Stomach (tissue), 4 donors: ENCODE data around the gene TRABD2B.

Experiments
- EP300 ChIP-seq: sonication (generic); formaldehyde crosslinking; IDR thresholded peaks from one replicate; pipeline ENCODE4 v1.6.1; 2017; ENCODE audit warnings: antibody characterized with exemption
- POLR2A ChIP-seq, 4 donors: fragments of 450-650 bp; IDR thresholded peaks; one replicate each; pipeline ENCODE4 v1.6.1; 2016; ENCODE audit warnings: antibody characterized with exemption in 4 of 4, control low read depth in 2 of 4, mild to moderate bottlenecking in 1 of 4, moderate library complexity in 1 of 4
- POLR2AphosphoS5 ChIP-seq, 3 donors: sonication (generic); formaldehyde crosslinking; IDR thresholded peaks; one replicate each; pipeline ENCODE4 v1.6.1; 2016; ENCODE audit warnings: antibody characterized with exemption in 3 of 3
- TF ChIP-seq, protein P1 (sequence below), 7 experiments: fragments of 450-650 bp in 4 of 7; fragments of 200-600 bp in 3 of 7; sonication (generic) in 3 of 7; IDR thresholded peaks; one replicate each; pipeline ENCODE4 v1.5.1; 2016 to 2019; ENCODE audit warnings: antibody characterized with exemption in 7 of 7, control low read depth in 2 of 7, mild to moderate bottlenecking in 1 of 7

- TF ChIP-seq POLR2A (IDR thresholded peaks at IDR 0.05): no peak
- TF ChIP-seq, protein P1, sequence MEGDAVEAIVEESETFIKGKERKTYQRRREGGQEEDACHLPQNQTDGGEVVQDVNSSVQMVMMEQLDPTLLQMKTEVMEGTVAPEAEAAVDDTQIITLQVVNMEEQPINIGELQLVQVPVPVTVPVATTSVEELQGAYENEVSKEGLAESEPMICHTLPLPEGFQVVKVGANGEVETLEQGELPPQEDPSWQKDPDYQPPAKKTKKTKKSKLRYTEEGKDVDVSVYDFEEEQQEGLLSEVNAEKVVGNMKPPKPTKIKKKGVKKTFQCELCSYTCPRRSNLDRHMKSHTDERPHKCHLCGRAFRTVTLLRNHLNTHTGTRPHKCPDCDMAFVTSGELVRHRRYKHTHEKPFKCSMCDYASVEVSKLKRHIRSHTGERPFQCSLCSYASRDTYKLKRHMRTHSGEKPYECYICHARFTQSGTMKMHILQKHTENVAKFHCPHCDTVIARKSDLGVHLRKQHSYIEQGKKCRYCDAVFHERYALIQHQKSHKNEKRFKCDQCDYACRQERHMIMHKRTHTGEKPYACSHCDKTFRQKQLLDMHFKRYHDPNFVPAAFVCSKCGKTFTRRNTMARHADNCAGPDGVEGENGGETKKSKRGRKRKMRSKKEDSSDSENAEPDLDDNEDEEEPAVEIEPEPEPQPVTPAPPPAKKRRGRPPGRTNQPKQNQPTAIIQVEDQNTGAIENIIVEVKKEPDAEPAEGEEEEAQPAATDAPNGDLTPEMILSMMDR (IDR thresholded peaks at IDR 0.05): no peak
- peak in 1 of 3 donors; percentile 4 for TF ChIP-seq POLR2AphosphoS5 (IDR thresholded peaks at IDR 0.05)
- TF ChIP-seq EP300: no peak
These were observed 4.3 kb downstream of the TRABD2B start for GRCh38 chr1:47992720-47993415.
